HL-60/S4 treated with retinoic acid at 250 ng/mL for 4 days and 3 days (cell line): Measurements from ENCODE around the gene EFNB3.

Source experiments
- in situ Hi-C: fragments of 300-500 bp; cut with MboI; formaldehyde crosslinking; loops from 2 replicates; pipeline ENCODE4 v1.7.0; 2022; ENCODE audit warnings: low sequenced_read_pairs

Gene EFNB3, protein sequence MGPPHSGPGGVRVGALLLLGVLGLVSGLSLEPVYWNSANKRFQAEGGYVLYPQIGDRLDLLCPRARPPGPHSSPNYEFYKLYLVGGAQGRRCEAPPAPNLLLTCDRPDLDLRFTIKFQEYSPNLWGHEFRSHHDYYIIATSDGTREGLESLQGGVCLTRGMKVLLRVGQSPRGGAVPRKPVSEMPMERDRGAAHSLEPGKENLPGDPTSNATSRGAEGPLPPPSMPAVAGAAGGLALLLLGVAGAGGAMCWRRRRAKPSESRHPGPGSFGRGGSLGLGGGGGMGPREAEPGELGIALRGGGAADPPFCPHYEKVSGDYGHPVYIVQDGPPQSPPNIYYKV

DNA sequence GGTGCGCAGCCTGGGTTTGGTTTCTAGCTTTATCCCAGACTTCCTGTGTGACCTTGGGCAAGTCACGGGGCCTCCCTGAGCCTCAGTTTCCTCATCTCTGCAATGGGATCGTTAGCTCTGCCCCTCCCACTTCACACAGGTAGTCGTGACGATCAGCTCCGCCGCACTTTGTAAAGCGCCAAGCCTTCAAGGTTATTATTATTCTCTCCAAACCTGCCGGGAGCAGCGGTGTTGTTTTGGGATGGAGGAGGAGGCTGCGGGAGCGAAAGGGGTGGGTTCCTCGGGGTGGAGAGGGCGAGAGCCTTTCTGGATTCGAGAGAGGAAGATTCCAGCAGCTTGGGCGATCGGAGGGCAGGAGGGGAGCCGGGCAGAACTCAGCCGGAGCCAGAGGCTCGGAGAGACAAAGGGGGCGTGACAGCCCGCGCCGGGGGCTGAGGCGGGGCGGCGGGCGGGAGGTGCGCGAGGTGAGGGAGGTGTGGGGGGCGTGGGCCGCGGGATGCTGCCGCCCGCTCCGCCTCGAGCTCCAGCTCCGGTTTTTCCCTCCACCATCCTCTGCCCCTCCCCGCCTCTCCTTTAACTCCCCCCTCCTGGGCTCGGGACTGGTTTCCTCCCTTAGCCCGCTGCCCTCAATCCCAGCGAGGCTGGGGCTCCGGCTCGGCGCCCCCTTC, at the start of gene EFNB3:
EFNB3 (plus strand) TSS at position 602 of the 668 bp plus-strand sequence. CDS start 397 bp downstream, outside the sequence.
- in situ Hi-C loops = no loop called here

DNA sequence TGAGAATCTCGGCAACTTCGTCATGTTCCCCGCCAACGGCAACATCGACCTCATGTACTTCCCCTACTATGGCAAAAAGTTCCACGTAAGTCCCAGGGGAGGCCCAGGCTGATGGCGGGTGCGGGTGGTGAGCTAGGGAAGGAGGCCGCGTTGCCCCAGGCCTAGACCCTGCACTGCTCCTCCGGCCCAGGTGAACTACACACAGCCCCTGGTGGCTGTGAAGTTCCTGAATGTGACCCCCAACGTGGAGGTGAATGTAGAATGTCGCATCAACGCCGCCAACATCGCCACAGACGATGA, 49.5 kb upstream of the EFNB3 start:
- in situ Hi-C loops = no loop called here

DNA sequence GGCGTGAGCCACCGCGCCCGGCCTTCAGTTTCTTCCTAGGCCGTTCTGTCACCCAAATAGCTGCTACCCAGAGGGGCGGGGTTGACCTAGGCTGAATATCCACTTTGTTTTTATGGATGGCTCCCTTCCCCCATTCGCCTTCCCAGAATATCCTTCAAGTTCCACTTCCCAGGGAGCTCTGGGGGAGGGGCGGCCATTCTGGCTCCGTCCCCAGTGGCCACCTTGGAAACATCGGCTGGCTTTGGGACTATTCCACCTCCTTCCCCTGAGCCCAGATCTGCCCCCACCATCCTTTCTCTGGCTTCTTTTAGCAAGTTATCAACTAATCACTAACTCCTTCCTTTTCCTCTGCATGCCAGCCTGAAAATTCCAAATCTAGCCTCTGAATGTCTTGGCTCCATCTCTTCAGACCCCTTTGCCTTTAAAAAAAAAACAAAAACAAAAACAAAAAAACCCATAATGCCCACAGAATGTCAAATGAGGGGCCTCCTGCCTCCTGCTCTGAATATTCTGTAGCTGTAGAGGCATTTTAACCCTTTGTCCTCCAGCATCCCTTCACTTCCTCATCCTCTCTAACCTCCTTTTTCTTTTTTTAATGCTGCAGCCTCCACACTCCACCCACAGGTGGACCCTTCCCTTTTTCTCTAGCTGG, 47.9 kb upstream of the EFNB3 start:
- in situ Hi-C loops = no loop called here

DNA sequence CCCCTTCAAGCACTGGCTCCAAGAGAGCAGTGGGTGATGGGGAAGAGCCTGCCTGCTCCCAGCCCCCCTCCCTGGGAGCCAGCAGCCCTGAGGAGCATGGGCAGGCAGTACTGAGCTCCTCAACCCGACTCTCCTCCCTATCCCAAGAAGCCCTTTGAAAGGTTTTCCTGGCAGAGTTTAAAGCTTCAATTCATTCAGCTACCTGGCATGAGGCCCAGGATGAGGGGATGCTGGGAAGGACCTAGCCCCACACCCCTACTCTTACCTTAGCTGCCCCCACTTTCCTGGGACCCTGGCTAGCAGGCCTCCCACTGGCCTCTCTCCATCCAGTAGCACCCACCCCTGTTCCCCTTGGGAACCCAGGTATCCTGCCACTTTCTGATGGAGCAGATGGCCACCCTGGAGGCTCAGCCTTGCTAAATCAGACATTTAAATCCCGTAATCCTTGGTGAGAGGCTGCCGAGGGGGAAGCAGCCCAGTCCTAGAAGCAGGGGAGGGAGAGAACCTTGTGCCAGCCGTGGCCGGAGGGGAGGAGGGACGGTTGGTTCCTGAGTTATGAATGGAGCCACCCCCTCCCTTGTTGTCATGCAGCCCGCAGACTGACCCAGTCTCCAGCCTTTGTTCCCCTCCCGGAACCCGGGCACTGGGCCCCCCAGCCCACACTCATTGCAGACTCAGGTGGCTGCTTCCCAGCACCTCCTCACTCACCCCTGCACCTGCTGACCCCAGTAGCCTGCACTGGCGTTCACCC, 37.2 kb upstream of the EFNB3 start:
- in situ Hi-C loops = no loop called here

DNA sequence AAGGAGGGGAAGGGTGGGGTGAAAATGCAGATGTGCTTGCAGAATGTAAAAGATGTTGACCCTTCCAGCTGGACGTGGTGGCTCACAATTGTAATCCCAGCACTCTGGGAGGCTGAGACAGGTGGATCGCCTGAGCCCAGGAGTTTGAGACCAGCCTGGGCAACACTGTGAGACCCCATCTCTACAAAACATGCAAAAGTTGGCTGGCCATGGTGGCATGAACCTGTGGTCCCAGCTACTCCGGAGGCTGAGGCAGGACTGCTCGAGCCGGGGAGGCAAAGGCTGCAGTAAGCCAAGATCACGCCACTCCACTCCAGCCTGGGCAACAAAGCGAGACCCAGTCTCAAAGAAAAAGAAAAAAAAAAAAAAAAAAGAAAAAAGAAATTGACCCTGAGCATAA, 36.5 kb upstream of the EFNB3 start:
- in situ Hi-C loops = no loop called here

DNA sequence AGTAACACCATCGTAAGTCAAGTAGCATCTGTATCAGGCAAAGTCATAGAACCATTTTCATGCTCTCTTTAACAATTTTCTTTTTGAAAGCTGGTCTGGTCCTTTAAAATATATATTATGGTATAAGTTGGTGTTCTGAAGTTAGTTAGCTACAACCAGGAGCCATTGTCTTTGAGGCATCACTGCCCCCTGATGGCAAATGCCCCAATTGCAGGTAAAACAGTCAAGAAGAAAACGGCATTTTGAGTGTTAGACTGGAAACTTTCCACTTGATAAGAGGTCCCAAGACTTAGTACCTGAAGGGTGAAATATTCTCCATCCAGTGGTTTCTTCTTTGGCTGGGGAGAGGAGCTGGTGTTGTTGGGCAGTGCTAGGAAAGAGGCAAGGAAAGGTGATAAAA, 31.8 kb upstream of the EFNB3 start:
- in situ Hi-C loops = no loop called here

DNA sequence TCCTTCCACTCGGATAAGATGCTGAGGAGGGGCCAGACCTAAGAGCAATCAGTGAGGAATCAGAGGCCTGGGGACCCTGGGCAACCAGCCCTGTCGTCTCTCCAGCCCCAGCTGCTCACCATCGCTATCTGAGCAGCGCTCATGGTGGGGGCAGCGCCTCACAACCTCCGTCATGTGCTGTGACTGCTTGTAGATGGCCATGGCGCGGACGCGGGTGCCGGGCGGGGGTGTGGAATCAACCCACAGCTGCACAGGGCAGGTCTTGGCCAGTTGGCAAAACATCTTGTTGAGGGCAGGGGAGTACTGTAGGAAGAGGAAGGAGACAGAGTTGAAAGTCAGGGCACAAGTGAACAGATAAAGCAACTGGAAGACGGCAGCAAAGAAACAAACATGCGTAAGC, 30.1 kb upstream of the EFNB3 start:
- in situ Hi-C loops = no loop called here

DNA sequence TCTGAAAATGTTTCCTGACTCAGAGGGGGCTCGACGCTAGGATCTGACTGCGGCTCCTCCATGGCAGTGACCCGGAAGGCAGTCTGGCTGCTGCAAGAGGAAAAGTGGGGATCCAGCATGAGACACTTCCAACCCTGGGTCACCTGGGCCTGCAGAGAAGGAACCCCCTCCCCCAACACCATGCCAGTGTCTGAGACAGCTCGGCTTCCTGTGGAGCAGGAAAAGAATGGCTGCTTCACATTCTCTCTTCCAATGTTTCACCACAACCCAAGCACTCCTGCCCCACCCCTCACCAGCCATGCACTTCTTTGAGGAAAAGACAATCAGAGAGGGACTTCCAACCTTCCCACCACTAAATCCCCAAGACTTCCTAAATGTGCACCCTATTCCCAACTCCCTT, 28.5 kb upstream of the EFNB3 start:
- in situ Hi-C loops = no loop called here

DNA sequence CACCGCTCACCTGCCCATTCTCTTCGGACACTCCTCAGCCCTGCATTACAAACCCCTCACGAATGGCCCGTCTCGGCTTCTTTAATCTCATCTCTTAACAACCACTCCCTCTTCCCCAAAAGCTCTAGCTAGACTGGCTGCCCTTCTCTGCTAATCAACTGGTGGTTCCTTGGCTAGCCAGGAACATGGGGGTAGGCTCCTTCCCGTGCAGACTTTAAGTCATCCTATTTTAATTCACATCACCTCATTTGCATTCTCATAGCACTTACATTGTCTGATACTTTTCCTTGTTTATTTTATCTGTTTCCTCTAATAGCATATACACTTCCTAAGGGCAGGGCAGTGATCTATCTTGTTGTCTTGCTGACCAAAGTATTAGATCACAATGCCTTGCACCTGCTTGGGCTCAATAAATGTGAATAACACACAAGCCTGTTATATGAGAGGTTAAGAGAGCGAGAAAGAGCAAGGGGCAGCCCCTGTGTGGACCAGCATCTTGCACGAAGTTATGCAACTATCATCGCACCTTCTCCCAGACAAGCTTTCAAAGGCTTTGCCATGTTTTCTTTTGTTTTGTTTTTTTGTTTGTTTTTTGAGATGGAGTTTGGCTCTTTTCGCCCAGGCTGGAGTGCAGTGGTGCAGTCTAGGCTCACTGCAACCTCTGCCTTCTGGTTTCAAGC, 27.5 kb upstream of the EFNB3 start:
- in situ Hi-C loops = no loop called here

DNA sequence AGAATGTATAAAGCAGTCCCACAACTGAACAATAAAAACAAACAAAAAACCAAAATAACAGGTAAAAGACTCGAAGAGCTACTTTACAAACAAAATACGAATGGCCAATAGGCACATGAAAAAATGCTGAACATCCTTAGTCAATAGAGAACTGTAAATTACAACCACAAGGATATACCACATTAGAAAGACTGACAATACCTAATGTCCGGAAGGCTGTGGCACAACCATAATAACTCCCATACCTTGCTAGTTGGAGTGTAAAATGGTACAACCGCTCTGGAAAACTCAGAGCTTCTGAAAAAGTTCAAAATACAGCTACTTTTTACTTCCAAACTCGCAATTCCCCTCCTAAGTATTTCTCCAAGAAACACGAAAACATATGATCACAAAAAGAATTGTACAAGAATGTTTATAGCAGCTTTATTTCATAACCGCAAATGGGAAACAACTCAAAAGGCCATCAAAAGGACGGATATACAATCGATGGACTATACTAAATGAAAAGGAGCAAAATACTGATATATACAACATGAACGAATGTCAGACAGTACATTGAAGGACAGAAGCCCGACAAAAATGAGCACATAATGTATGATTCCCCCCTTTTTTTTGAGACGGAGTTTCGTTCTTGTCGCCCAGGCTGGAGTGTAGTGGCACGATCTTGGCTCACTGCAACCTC, 20.0 kb upstream of the EFNB3 start:
- in situ Hi-C loops = no loop called here

DNA sequence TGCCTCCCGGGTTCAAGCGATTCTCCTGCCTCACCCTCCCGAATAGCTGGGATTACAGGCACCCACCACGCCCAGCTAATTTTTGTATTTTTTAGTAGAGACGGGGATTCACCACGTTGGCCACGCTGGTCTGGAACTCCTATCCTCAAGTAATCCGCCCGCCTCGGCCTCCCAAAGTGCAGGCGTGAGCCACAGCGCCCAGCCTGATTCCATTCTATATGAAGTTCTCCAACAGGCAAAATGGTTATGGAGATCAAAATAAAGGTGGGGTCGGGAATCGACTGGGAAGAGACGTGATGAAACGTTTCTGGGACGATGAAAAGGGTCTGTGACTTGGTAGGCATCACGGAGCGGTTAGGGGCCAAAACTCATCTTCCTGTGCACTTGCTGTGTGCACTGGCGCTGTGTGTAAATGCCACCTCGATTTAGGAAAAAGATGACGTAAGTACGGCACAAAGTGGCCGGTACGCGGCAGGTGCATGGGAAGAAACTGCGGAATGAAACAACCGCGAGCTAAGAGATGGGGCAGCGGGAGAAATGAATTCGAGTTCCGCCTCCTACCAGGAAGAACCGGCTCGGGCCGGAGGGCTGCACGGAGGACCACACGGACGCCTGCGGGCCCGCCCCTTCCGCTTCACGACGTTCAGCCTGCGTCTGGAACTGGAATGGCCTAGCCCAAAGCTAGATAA, 19.3 kb upstream of the EFNB3 start:
- in situ Hi-C loops = no loop called here

DNA sequence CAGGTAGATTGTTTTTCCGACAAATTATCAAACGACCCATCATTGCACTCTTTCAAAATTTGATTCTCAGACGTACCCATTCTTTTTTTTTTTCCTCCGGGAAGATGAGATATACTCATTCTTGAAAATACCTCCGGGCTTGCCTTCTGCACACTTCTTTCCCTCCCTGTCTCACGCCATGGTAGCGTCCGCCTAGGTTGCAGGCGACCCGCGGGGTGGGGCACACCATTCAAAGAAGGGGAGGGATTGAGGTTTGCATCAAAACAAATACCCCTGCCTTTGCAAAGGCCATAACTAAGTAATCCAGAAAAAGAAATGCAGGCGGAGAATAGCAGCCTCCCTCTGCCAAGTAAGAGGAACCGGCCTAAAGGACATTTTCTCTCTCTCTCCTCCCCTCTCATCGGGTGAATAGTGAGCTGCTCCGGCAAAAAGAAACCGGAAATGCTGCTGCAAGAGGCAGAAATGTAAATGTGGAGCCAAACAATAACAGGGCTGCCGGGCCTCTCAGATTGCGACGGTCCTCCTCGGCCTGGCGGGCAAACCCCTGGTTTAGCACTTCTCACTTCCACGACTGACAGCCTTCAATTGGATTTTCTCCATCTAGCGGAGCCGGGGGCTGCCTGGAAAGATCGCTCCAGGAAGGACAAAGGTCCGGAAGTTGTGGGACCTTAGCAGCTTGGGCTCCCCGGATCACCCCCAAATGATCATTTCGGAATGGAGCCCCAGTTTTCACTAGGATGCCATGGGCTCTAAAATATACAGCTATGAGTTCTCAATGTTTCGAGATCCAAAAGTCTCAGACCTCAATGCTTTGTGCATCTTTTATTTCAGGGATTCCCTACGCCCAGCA, 18.6 kb upstream of the EFNB3 start:
- in situ Hi-C loops = no loop called here

DNA sequence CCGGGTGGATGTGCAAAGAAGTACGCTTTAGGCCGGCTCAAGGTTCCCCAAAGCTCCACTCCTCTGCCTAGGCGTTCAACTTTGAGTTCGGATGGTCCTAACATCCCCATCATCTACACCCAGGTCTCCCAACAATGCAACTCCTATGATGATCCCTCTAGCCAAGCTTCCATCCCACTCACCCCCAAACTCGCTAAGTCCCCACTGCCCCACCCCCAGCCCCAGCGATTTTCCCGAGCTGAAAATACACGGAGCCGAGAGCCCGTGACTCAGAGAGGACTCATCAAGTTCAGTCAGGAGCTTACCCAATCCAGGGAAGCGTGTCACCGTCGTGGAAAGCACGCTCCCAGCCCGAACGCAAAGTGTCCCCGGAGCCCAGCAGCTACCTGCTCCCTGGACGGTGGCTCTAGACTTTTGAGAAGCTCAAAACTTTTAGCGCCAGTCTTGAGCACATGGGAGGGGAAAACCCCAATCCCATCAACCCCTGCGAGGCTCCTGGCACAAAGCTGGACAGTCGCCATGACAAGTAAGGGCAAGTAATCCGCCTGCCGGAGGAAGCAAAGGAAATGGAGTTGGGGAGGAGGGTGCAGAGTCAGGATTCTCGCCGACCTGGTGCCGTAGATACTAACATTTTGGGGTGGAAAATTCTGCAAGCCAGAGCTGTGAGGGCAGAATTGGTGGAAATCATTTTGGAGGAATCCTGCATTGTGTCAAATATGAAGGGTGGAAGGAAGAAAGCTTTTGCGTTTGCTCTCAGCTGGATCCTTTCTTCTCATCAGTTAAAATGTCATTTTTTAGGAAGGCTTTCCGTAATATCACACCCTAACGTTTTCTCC, 17.7 kb upstream of the EFNB3 start, which contains the start of gene TP53:
TP53 (minus strand) TSS at position 419 of the 836 bp plus-strand sequence. CDS start 10,896 bp downstream, outside the sequence.
- in situ Hi-C loops = no loop called here

DNA sequence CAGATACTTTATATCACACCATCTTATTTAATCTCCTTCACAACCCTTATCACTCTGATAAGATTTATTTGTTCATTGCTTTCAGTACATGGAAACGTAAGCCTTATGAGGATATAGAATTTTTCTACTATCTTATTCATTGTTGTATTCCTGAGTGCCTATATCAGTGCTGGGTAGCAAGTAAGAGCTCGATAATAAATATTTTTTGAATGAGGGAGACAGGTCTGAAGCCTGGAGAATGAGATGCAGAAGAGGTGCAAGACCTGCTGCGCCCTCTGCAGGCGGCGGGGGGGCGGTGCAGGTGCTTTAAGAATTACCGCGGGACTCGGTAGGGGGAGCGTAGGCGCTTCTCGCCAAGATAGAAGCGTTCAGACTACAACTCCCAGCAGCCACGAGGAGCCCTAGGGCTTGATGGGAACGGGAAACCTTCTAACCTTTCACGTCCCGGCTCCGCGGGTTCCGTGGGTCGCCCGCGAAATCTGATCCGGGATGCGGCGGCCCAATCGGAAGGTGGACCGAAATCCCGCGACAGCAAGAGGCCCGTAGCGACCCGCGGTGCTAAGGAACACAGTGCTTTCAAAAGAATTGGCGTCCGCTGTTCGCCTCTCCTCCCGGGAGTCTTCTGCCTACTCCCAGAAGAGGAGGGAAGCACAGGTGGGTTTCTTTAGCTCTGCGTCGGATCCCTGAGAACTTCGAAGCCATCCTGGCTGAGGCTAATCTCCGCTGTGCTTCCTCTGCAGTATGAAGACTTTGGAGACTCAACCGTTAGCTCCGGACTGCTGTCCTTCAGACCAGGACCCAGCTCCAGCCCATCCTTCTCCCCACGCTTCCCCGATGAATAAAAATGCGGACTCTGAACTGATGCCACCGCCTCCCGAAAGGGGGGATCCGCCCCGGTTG, 16.8 kb upstream of the EFNB3 start, which contains the start of gene WRAP53:
WRAP53 (plus strand) TSS at position 570 of the 900 bp plus-strand sequence; CDS start at position 742, 172 bp downstream.
- in situ Hi-C loops = no loop called here

DNA sequence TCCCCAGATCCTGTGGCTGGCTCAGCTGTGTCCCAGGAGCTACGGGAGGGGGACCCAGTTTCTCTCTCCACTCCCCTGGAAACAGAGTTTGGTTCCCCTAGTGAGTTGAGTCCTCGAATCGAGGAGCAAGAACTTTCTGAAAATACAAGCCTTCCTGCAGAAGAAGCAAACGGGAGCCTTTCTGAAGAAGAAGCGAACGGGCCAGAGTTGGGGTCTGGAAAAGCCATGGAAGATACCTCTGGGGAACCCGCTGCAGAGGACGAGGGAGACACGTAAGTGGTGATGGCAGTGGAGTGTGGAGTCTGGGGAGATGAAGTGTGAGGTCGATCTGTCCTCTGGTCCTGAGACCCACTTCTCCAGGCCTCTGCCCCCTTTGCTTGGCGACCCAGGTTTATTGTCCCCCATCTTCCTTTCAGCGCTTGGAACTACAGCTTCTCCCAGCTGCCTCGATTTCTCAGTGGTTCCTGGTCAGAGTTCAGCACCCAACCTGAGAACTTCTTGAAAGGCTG, 16.1 kb upstream of the EFNB3 start:
- in situ Hi-C loops = no loop called here

DNA sequence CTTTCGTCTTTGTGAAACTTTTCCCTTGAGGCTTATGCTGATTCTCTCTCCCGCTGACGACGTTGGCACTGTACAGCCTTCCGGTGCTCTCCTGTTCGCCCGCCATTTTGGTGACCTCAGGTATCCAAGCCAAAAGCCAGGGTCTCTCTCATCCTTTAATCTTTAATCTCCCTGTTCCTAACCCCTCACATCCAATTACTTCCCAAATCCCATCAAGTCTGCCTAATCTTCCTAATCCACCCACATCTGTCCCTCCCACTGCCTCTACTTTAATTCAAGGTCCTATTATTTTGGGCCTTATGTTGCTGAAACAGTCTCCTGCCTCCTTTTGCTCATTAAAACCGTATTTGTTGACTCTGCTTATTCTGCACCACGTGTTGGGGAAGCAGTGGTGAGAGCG, 9.4 kb upstream of the EFNB3 start:
- in situ Hi-C loops = no loop called here
